ENCODE data around the gene APOA5. TPM values are rescaled to one million over a fixed set of nuclear protein-coding genes. Genes with fewer than 3 reads are reported as not detected.

APOA5 gene
- total RNA-seq, 1 donor from 2014 or later, result not detected

DNA sequence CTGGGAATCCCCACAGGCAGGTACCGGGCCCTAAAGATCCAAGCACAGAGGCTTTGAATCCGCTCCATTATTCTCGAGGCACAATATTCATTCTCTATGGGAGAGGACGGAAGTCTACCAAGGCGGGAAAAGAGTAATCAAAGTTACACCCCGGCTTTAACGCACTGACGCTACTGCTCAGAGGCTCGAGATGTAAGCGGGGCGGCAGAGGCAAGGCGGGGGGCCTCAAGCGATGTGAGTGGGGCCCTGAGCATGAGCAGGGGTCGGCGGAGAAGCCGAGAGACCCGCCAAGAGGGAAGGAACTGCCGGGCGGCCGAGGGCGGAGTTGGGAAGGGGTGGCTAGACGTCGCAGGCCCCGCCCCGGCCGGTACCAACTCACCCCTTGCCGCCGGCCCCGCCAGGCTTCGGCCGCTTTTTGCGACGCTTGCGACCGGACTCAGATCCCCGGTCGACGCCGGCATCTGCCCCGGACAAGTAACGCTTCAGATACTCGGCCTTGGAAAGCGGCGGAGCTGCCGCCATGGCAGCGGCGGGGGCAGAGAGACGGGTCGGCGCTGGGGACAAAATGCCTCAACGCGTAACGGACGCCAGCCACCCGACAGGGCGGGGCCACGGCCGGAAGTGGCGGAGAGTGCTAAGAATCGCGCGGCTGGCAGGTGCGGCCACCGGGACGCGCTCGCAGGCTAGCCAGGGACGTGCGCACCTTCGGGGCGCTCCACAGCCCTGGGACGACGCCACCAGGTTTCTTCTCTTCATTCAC, 19.1 kb downstream of the APOA5 start, which contains the start of gene BUD13:
Gene BUD13, minus strand, starts transcription at position 545 of the 760 bp plus-strand sequence. Its CDS starts 23 bp downstream, at position 522.
- peak; percentile 94 for ATAC-seq

DNA sequence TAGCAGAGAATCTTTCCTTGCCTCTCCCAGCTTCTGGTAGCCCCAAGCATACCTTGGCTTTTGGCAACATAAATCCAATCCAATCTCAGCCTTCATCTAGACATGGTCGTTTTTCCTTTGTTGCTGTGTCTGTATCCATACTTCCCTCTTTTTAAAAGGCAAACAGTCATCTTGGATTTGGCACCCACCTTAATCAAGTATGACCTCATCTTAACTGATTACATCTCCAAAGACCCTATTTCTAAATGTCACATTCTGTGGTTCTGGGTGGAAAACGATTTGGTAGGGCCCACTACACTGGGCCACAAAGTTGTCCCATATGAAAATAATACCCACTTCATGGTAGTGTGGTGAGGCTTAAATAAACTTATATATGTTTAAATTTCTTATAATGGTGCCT, 19.7 kb downstream of the APOA5 start:
- ATAC-seq, result no peak

DNA sequence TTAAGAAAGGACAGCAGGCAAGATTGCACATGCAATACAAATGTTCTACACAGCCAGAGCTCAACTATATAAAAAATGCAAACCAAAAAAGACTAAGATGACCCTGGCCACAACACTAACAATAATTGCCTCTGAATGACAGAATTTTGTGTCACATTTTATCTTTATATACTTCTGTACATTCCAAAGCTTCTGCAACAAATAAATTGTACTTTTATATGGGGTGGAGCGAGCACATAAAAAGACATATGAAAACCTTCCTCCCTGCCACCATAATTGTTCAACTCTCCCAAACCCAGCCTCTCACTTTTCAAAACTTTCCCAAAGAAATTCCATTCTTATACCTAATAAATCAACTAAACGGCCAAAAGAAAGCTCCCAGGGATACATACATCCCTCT, 29.5 kb downstream of the APOA5 start:
- ATAC-seq, result no peak

DNA sequence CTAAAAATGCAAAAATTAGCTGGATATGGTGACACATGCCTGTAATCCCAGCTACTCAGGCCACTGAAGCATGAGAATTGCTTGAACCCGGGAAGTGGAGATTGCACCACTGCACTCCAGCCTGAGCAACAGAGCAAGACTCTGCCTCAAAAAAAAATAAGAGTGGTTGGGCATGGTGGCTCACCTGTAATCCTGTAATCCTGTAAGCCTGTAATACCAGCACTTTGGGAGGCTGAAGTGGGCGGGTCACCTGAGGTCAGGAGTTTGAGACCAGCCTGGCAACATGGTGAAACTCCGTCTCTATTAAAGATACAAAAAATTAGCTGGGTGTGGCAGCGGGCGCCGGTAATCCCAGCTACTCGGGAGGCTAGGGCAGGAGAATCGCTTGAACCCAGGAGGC, 35.6 kb downstream of the APOA5 start:
- peak; percentile 61 for ATAC-seq

DNA sequence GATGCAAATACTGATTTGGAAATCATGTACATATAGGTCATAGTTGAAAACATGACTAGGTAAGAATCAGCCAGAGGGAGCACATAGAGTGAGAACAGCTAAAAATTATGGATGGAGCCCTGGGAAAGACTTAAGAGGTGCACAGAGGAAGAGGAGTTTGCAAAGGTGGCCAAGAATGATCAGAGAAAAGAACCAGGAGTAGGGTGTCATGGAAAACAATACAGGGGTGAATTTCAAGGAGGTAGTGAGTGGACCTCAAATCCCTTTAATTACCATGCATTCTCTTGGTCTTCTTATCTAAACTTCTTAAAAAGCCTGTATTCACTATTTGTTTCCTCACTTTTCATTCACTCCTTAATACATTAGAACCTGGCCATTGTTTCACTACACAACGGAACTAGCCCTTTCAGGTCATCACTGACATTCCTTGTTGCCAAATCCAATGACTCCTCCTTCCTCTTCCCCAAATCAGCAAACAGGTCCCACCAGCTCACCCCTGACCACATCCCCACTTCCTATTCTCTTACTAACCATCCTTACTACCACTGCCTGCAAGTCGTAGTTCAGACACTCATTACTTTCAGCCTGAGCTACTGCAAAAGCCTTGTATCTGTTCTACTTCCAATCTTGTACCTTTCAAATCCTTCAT, 41.5 kb downstream of the APOA5 start:
- ATAC-seq, result no peak

DNA sequence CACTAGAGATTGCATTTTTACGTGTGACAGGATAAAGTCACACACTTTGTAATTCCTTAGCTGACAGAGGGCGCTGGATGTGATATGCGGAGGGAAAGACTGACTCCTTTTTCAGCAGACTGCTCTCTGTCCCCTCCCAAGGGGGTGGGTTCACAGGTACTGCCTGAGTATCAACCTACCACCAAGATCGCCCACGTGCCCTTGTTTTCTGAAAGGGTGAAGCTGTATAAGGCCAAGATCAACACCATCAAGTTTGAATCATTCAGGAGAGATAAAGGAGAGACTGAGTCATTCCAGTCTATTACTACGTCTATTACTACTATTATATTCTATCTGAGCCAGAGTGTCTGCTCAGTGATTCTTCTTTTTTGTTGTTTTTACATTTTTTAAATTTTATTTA, 49.6 kb downstream of the APOA5 start:
- ATAC-seq, result no peak

DNA sequence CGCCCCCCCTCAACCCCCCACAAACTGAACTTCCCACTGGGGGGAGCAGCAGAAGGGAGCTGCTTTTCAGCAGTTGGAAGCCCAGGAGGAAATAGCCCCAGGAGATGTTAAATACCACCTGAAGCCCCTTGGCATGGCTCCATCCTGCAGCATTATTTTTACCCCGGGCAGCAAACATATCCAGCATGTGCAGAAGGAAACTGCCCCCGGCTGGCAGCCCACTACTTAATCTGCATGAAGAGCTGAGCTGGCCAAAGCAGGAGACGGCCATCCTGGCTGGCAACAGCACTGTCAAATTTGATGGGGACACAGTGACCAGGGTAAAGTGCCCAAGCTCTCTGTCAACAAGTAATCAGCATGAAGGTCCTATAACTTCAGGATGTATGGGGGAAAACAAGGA, 50.9 kb downstream of the APOA5 start:
- no peak for ATAC-seq

Other genes starting within 250 kb of the APOA5 start
- 9.1 TPM for gene BUD13, start 18.9 kb downstream of the APOA5 start, total RNA-seq
- 42.3 TPM for gene ZPR1, start 3.9 kb downstream of the APOA5 start, total RNA-seq
- not detected for gene APOA4, start 31.4 kb upstream of the APOA5 start, total RNA-seq
- gene APOC3, start 38.0 kb upstream of the APOA5 start, total RNA-seq, result 0.52 TPM
- 0.64 TPM for gene APOA1, start 45.7 kb upstream of the APOA5 start, total RNA-seq